HEK293 (cell line): Measurements from ENCODE around the gene CNOT11.
A peak's percentile ranks its signal among the peaks of the same experiment; 100 is the strongest.

Source experiments
- CTCF ChIA-PET: fragments of 350-600 bp; formaldehyde crosslinking; extraction: SDS; loops from one replicate; lab custom pipeline; 2021; ENCODE audit warnings: antibody characterized with exemption; lab: Yijun Ruan, JAX
- POLR2A ChIA-PET: fragments of 300-600 bp; formaldehyde crosslinking; extraction: SDS; loops from one replicate; lab custom pipeline; 2020; ENCODE audit warnings: antibody characterized with exemption, inconsistent platforms; lab: Yijun Ruan, JAX
- H3K27ac ChIP-seq: fragments of 200-500 bp; sonication (Bioruptor generic); 2 replicates; pipeline ENCODE4 v1.5.1; 2014; ENCODE audit warnings: low read depth, low read length, control low read depth, inconsistent platforms; ENCODE audit errors: extremely low read depth
- H3K36me3 ChIP-seq, 2 experiments: fragments of 200-500 bp in 1 of 2; sonication (Bioruptor generic) in 1 of 2; 1 replicate in 1 of 2; 2 replicates in 1 of 2; pipeline ENCODE4 v1.5.1; 2014 to 2017; ENCODE audit warnings: inconsistent platforms in 2 of 2, low read length in 2 of 2; ENCODE audit not compliant: control insufficient read depth in 2 of 2, insufficient read depth in 1 of 2
- H3K4me1 ChIP-seq: fragments of 200-500 bp; sonication (Bioruptor generic); 2 replicates; pipeline ENCODE4 v1.5.1; 2014; ENCODE audit warnings: mild to moderate bottlenecking, low read length, inconsistent platforms; ENCODE audit not compliant: control insufficient read depth, insufficient read depth
- H3K4me3 ChIP-seq: 2 replicates; pipeline ENCODE4 v1.5.1; 2011; ENCODE audit warnings: low read depth, mild to moderate bottlenecking, control low read depth, low read length, moderate library complexity
- H3K9me3 ChIP-seq: fragments of 200-500 bp; sonication (Bioruptor generic); 2 replicates; pipeline ENCODE4 v1.5.1; 2014; ENCODE audit warnings: low read depth, low read length, inconsistent platforms; ENCODE audit not compliant: control insufficient read depth, insufficient read depth
- CTCF ChIP-seq: fragments of 450-650 bp; formaldehyde crosslinking; IDR thresholded peaks from 2 replicates; pipeline ENCODE4 v1.5.1; 2016; ENCODE audit warnings: missing biosample characterization, missing genetic modification characterization
- GFI1B ChIP-seq: fragments of 450-650 bp; formaldehyde crosslinking; IDR thresholded peaks from 2 replicates; pipeline ENCODE4 v1.5.1; 2016; ENCODE audit warnings: missing biosample characterization, missing genetic modification characterization
- GLI2 ChIP-seq: fragments of 450-650 bp; formaldehyde crosslinking; IDR thresholded peaks from 2 replicates; pipeline ENCODE4; 2017; ENCODE audit warnings: missing biosample characterization, missing genetic modification characterization, low read depth, borderline replicate concordance
- KLF7 ChIP-seq: fragments of 450-650 bp; formaldehyde crosslinking; IDR thresholded peaks from 2 replicates; pipeline ENCODE4 v1.5.1; 2016; ENCODE audit warnings: missing biosample characterization, missing genetic modification characterization, borderline replicate concordance
- SP3 ChIP-seq: fragments of 450-650 bp; formaldehyde crosslinking; IDR thresholded peaks from 2 replicates; pipeline ENCODE4 v1.5.1; 2016; ENCODE audit warnings: missing biosample characterization, missing genetic modification characterization
- ZBTB17 ChIP-seq: fragments of 450-650 bp; formaldehyde crosslinking; IDR thresholded peaks from 2 replicates; pipeline ENCODE4 v1.5.1; 2016; ENCODE audit warnings: missing biosample characterization, missing genetic modification characterization
- ZBTB7A ChIP-seq: fragments of 450-650 bp; formaldehyde crosslinking; IDR thresholded peaks from 2 replicates; pipeline ENCODE4 v1.5.1; 2016; ENCODE audit warnings: low read depth, missing biosample characterization, missing genetic modification characterization
- ZNF121 ChIP-seq: fragments of 450-650 bp; formaldehyde crosslinking; IDR thresholded peaks from 2 replicates; pipeline ENCODE4 v1.5.1; 2016; ENCODE audit warnings: missing biosample characterization, missing genetic modification characterization
- ZNF146 ChIP-seq: fragments of 450-650 bp; formaldehyde crosslinking; IDR thresholded peaks from 2 replicates; pipeline ENCODE4 v1.5.1; 2016; ENCODE audit warnings: missing biosample characterization, missing genetic modification characterization
- ZNF324 ChIP-seq: fragments of 450-650 bp; formaldehyde crosslinking; IDR thresholded peaks from 2 replicates; pipeline ENCODE4 v1.5.1; 2016; ENCODE audit warnings: missing biosample characterization, missing genetic modification characterization
- ZNF335 ChIP-seq: fragments of 450-650 bp; formaldehyde crosslinking; conservative IDR thresholded peaks from 2 replicates; pipeline ENCODE4 v1.5.1; 2016; ENCODE audit warnings: missing biosample characterization, missing genetic modification characterization
- ZNF350 ChIP-seq: fragments of 450-650 bp; formaldehyde crosslinking; IDR thresholded peaks from 2 replicates; pipeline ENCODE4 v1.5.0; 2017; ENCODE audit warnings: missing biosample characterization, mild to moderate bottlenecking, missing genetic modification characterization
- ZNF423 ChIP-seq: fragments of 450-650 bp; formaldehyde crosslinking; IDR thresholded peaks from 2 replicates; pipeline ENCODE4 v1.5.1; 2016; ENCODE audit warnings: missing biosample characterization, missing genetic modification characterization
- ZNF501 ChIP-seq: fragments of 450-650 bp; formaldehyde crosslinking; IDR thresholded peaks from 2 replicates; pipeline ENCODE4 v1.5.1; 2016; ENCODE audit warnings: missing biosample characterization, missing genetic modification characterization
- ZNF580 ChIP-seq: fragments of 450-650 bp; formaldehyde crosslinking; IDR thresholded peaks from 2 replicates; pipeline ENCODE4 v1.5.1; 2016; ENCODE audit warnings: missing biosample characterization, missing genetic modification characterization
- ZNF654 ChIP-seq: fragments of 450-650 bp; formaldehyde crosslinking; IDR thresholded peaks from 2 replicates; pipeline ENCODE4 v1.5.1; 2016; ENCODE audit warnings: low read depth, missing biosample characterization, missing genetic modification characterization

CNOT11 gene

GRCh38 chr2:101204400-101205115 lies 48.1 kb upstream of the CNOT11 start:
- H3K36me3 ChIP-seq = no peaks in the 10 kb centered on the region
- TF ChIP-seq ZBTB7A (tag by site-specific recombination) (no peak), ZNF121 (tag by site-specific recombination) (0 out of 2 replicates have a peak, but pooled peaks have one; percentile 21)
- TF ChIP-seq, all 188 proteins: peak for 1

GRCh38 chr2:101205521-101206479 lies 46.9 kb upstream of the CNOT11 start:
- H3K9me3 ChIP-seq = no peaks in the 10 kb centered on the region
- H3K4me1 ChIP-seq = no peaks in the 10 kb centered on the region
- ChIA-PET POLR2A (interaction anchor here (0.6 kb wide), 1 partner anchor 65 kb away, joined by 4 read pairs; no protein-coding TSS in a partner anchor), CTCF (interaction anchor here (0.6 to 4.2 kb wide), 36 partner anchors 9 to 596 kb away, joined by 3 to 40 read pairs (median 4); partner anchors contain the start of genes CNOT11 and TBC1D8)
- no peak overlapping the region for H3K27ac ChIP-seq
- TF ChIP-seq ZNF580 (0 out of 2 replicates have a peak, but pooled peaks have one; percentile 9), ZNF654 (peak; percentile 65), ZBTB17 (tag by site-specific recombination) (peak; percentile 57), GLI2 (tag by site-specific recombination) (no peak), CTCF (tag by site-specific recombination) (peak; percentile 30; the same call in 1 of the 2 replicates), SP3 (tag by site-specific recombination) (no peak), GFI1B (tag by site-specific recombination) (no peak), ZNF324 (tag by site-specific recombination) (no peak), ZNF350 (tag by site-specific recombination) (no peak), ZNF501 (tag by site-specific recombination) (no peak), ZNF335 (tag by site-specific recombination) (no peak)
- H3K4me3 ChIP-seq = no peak overlapping the region; the same call in 1 of the 2 replicates
- H3K36me3 ChIP-seq = no peaks in the 10 kb centered on the region

More at GRCh38 chr2:101204400-101205115, 48.1 kb upstream of the CNOT11 start:
- Histone ChIP-seq H3K27ac (no peak overlapping the region), H3K9me3 (no peaks in the 10 kb centered on the region), H3K4me1 (no peaks in the 10 kb centered on the region), H3K4me3 (no peak overlapping the region)
- CTCF ChIA-PET = interaction anchor here (0.6 to 4.2 kb wide), 18 partner anchors 9 to 311 kb away, joined by 3 to 40 read pairs (median 6); partner anchors contain the start of gene CNOT11
- POLR2A ChIA-PET = interaction anchor here (0.6 kb wide), 1 partner anchor 66 kb away, joined by 4 read pairs; no protein-coding TSS in a partner anchor

- Histone ChIP-seq H3K4me3 (no peak overlapping the region), H3K9me3 (no peaks in the 10 kb centered on the region), H3K27ac (no peak overlapping the region), H3K4me1 (no peaks in the 10 kb centered on the region), H3K36me3 (no peaks in the 10 kb centered on the region)
- ChIA-PET POLR2A (no interaction called here), CTCF (interaction anchor here (0.5 to 1.2 kb wide), 2 partner anchors 14 to 163 kb away, joined by 3 to 4 read pairs; no protein-coding TSS in a partner anchor)
- no peak for TF ChIP-seq KLF7 (tag by site-specific recombination)
- no peak for TF ChIP-seq ZNF423 (tag by site-specific recombination)
- peak; percentile 17; the same call in 1 of the 2 replicates for TF ChIP-seq ZNF580
- peak; percentile 54 for TF ChIP-seq ZNF146 (tag by site-specific recombination)
These were observed 43.9 kb upstream of the CNOT11 start for GRCh38 chr2:101208830-101209229.
